Activated CD4-positive, alpha-beta T cell treated with anti-CD3 and anti-CD28 coated beads, Interleukin-2, Interleukin-4, amounts not matched to agents 100 ng/mL and 50 ng/mL, durations not matched to agents 16 hours and 8 hours (primary cell): ENCODE measurements around the gene TRMT1.

Source experiments
- DNase-seq: peaks from one replicate; pipeline ENCODE4 v3.0.0-alpha.2; 2020; ENCODE audit warnings: low spot score

The TRMT1 gene

DNA sequence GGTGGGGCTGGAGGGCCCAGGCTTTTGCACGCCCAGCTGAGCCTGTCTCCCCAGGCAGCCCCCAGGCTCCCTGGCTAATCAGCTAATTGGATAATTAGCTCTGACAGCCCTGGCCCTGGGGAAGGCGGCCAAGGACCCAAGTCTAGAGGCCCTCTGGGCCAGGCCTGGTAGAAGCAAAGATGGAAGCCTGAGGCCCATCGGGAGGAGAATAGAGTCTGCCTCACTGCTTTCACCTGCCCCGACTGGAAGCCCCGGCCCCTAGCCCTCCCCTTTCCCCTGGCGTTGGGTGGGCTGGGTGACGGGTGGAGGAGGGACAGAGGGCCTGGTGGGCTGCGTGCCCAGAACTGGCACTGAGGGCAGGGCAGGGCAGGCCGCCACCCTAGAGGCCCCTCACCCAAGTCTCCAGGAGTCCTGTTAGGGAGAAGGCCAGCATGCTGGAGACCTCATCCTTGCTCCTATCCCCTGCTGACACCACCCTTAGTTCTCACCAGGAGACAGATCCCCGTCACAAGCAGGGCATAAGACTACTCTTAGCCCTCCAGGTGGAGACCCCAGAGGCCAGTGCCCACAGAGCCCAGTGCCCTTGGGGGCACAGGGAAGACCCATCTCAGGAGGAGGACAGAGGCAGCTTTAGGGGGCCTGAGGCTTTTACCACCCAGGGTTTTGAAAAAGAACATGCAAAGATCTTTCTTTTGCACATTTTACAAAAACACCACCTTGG is 25.9 kb downstream of the TRMT1 start:
- no peak for DNase-seq

DNA sequence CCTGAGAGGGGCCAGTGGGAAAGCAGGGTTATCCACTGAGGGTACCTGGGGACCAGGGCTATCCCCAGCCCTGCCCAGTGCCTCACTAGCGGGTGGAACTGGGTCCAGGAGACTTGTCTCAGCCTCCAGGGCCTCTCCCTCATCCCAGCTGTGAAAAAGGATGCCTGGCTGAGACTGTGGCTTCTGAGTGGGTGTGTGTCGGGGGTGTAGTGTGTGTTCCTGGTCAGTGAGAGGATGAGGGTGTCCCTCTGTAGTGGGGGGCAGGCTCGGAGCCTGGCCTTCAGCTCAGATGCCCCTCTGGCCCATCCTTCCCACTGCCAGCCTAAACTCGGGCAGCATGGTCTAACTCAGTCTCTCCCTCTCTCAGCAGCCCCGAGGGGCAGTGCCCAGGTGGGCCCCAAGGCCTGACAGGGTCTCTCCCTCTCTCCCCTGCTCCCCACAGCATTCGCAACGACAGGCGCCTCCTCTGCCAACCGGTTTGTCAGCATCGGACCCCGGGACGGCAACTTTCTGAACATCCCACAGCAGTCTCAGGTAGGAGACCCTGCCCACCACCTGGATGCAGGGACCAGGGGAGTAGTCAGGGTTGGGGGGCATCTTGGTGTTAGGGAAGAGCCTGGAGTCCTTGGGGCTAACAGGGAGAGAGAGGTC is 26.6 kb downstream of the TRMT1 start:
- DNase-seq: no peak

DNA sequence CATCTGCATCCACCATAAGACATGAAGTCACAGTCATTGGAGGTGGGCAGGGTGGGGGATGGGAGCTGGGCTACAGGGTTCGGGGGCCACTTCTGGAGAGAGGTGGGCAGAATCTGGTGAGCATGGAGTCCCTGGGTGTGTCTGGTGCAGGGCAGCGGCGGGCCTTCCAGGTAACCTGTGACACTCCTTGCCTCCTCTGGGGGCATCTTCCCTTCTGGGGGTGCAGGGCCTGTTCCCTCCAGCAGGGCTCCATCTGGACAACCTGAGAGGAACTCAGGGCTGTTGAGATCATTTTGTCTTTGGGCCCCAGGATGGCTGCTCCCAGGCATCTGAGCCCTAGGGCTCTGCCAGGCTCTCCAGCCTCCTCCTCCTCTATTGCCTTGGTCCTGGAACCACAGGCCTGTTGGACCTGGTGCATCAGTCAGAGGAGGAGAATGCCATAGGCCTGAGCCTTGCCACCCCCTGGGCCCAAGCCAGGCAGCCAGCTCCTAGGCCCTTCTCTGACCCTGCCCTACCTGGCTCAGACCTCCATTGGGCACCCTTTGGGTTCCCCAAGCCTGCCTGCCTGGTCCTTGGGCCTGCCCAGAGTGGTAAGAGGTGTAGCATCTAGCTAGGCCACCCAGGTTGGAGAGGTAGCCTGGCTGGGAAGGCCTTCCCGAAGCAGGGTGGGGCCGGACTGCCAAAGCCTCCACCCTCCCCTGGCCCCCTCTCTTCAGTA is 27.2 kb downstream of the TRMT1 start:
- no peak for DNase-seq

DNA sequence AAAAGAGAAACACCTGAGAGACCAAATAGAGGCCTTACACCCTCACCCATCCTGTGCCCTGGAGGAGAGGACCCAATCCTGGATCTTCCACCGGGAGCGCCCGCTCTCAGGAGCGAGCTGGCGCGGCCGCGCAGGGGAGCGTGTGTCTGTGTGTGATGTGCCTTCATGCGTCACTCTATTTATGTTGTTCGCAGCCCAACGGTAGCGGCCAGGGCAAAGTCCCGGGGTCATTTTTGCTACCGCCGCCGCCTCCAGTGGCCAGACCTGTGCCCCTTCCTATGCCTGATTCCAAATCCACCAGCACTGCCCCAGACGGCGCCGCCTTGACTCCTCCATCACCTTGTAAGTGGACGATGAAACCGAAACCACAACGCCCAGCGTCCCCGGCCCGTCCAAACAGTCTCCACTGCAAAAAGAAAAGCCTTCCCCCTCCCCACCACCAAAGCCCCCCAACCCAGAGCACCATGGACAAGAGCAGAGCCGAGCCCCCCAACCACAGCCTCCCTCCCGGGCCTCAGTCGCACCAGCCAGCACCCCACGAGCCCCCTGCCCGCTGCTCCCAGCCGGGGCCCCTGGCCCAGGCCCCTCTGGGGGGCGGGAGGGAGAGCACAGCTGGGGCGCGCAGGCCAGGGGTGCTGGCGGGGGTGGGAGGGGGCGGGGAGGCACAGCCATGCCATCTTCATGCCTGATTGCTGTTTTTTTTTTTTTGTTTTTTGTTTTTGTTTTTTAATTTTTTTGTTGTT is 28.6 kb downstream of the TRMT1 start:
- no peak for DNase-seq

DNA sequence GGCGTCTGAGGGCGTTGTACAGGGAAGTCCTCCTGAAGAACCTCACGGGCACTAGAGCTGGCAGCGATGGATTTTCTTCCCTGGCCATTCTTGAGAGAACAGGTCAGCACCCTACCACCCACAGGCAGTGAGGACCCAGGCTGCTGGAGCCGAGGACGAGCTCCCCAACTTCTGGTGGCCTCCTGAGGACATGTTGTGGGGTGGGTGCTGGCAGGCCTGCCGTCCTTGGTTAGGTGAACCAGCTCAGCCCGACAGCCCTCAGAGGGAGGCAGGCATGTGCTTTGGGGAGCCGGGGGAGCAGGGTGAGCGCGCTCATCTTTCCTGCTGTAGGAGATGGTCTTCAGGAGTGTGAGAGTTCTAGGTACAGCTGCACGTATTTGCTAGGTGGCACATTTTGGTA is 29.2 kb downstream of the TRMT1 start:
- DNase-seq: no peak

DNA sequence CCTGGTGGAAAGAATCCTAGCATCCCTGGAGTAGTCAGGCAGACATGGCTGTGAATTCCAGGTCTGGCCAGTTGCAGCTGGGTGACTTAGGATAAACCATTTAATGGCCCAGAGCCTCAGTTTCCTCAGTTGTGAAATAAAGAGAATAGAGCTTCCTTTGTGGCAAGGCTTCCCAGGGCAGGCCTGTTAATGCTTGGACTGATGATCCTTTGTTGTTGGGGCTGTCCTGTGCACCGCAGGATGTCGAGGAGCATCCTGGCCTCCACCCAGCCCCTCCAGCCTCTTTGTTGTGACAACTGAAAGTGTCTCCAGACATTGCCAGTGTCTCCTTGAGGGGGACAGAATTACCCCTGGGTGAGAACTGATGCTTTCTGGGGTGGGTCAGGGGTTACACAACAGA is 30.2 kb downstream of the TRMT1 start:
- DNase-seq: no peak

DNA sequence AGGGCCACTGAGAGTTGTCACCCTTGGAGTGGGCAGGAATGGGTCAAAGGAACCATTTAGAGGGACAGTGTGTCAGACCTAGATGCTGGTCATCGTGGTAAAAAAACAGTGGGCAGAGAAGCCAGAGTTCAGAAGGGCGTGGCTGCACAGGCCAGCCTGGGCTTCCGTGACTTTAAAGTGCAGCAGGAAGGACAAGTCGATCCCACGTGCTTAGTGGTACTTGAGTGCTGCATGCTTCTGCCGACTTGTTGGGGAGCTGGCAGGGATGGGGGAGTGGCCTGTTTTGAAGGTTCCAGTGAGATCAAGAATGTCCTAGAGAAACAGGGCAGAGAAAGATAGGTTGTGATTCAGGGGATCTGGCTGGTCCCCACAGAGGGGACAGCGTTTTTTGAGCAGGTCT is 30.9 kb downstream of the TRMT1 start:
- no peak for DNase-seq

DNA sequence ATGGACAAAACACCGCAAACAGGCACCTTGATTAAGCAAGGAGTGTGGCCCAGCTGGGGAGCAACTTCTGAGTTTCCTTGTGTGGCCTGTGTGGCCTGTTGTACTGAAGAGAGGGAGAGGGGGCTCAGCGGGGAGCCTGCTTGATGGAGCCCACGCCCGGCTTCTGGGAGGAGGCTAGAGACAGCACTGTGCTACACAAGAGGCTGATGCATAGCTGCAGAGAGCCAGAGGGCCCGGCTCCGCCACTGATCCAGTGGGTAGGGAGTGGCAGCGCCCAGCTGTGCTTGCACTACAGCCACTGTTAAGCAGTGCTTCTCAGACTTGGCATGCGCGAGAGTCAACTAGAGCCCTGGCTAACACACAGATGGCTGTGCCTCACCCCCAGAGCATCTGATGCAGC is 32.9 kb downstream of the TRMT1 start:
- no peak for DNase-seq

DNA sequence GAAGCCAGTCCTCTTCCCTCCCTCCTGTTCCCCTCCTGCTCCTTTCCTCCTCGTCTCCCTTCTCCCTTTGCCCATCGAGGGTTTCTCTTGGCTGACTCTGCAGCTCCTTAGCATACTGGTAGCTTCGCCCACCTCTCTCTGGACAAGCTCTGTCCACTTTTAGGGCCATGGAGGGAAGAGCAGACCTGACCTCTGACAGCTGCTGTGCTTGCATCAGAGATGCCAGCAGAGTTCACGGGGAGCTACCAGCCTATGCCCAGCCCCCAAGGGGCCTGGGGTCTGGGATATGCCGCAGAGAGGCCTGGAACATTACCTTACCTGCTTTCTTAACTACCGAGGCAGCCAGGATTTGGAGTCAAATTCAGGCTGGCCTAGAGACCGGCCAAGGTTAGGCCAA is 33.5 kb downstream of the TRMT1 start:
- DNase-seq: no peak

DNA sequence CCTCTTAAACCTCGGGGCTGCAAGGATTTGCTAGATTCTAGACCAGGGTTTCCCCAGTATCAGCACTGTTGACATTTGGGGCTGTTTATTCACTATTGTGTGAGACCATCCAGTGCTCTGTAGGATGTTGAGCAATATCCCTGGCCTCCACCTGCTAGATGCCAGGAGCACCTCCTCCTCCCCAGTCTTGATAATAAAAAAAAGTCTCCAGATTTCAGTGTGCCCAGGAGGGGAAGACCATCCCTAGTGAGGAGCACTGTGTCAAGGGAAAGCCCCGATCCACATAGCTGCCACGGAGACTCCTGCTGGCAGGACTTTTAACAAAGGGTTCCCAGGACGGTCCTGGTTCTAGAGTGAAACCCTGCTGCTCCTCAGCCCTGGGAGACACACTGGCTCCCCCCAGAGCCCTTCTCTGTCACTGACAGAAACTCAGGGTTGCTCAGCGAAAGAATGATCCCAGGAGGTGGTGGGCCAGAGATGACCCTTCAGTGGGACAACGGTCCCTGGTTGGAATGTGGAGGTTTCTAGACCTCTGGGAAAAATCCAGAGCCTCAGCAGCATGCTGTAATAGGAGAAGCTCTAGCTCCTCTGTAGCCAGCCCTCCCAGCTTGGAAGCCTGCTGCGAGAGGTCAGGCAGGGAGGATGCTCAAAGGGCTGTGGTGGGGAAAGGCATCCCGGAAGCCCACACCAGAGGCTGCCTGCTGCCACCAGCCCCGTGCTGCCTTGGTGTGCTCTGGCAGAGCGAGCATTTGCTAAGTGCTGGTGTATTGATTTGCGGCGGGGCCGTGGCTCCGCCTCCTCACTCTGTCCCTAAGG is 34.1 kb downstream of the TRMT1 start:
- no peak for DNase-seq

DNA sequence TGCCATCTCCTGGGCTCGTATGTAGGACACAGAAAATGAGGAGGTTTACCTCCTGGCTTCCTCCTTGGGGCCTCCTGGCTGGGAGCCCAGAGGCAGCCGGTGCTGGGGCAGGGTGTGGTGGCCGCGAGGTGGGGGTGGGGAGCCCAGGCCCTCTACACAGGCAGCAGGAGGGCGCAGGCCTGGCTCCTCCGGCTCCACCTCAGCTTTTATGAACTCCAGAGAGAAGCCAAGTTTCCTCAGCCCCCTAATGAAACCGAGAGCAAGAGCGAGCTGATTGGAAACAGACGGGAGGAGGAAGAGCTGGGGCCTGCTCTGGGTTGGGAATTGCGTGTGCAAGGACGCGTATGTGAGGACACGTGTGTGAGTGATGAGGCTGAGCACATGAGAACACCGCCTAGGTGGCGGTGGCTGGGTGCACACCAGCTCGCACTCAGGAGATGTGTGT is 37.0 kb downstream of the TRMT1 start:
- no peak for DNase-seq

DNA sequence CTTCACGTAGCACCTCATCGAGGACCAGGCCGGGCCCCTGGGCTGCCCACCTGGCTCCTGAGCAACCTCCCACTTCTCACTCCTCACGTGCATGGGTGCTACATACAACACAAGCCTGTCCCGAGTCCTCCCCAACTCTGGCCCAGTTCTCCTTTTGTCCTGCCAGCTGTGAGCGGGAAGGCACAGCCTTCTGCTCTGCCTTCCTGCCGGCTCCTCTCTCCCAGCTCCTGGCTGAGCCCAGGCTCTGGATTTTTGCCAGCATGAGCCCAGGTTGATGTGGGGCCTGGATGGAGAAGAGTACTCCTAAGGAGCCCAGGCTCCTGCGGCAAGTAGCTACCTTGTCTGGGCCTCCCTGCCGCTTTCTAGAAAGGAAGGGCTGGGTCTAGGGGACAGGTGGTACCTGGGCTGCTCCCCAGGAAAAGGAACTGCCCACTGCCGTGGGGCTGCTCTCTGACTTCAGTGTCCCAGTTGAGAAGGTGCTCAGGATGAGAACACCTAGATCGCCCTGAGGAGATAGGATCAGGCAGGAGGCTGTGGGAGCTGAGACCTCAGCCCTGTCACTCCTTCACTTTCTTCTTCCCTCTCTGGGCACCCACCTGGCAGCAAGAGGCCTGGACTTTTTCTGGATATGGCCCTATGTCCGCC is 37.5 kb downstream of the TRMT1 start:
- no peak for DNase-seq

DNA sequence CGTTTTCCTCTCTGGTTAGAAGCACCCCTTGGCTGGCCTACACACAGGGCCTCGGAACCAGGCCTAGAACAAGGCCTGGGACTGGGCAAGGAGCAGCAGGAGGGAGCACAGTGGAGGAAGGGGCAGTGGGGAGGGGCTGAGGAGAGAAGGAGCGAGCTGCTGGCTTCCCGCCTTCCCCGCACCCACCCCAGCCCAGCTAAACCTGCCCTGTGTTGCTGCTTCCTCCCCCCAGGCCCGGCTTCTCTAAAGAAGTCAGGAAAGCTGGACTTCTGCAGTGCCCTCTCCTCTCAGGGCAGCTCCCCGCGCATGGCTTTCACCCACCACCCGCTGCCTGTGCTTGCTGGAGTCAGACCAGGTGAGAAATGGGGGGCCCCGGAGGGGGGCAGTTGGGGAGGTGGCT is 38.2 kb downstream of the TRMT1 start:
- no peak for DNase-seq

DNA sequence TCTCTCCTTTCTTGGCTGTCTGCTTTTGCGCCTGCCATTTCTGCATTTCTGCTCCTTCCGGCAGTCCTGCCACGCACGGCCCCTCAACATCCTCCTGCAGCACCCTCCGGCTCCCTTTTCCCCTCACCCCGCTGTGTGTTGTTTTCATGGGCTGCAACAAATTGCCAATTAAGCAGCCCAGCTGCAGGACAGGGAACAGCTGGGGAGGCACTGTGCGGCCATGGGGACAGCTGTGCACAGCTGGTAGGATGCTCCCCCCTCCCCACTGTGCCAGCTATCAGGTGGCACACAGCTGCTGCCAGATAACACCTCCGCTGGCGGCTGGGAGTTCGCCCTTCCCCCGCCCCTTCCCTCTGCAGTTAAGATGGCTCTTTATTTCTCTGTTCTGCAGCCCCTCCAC is 39.3 kb downstream of the TRMT1 start:
- DNase-seq: no peak

DNA sequence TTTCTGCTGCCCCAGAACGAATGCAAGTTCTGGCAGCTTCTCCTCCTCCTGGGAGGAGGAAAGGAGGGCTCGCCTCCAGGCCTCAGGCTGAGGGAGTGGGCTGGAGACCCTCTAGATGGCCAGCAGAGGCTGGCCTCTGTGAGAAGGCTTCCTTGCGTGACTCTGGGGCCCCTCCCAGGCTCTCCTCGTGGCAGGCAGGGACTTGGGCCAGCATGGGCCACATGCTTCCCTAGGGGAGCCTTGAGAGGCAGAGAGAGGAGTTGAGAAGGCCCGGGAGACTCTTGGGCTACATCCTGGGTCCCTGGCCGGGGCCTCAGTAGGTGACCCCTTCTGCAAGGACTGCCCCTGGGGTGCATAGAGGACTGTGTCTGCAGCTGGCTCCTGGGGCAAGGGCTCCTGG is 39.8 kb downstream of the TRMT1 start:
- no peak for DNase-seq

DNA sequence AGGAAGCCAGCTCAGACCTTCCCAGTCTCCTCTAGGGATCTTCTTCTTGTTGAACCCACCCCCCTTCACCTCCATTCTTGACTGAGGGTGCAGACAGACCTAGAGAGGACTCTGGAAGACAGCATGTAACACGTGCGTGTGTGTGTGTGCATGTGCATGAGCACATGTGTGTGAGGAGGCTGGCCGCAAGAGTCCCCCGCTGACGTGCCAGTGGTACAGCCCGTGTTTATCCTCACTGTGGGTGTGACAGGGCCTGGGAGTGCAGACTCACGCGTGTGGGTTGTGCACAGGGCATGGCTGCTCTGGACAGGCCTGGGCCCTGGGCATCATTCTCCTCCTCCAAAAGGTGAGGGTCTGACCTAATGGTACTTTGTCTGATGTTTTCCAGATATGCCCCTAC is 40.2 kb downstream of the TRMT1 start:
- DNase-seq: no peak

DNA sequence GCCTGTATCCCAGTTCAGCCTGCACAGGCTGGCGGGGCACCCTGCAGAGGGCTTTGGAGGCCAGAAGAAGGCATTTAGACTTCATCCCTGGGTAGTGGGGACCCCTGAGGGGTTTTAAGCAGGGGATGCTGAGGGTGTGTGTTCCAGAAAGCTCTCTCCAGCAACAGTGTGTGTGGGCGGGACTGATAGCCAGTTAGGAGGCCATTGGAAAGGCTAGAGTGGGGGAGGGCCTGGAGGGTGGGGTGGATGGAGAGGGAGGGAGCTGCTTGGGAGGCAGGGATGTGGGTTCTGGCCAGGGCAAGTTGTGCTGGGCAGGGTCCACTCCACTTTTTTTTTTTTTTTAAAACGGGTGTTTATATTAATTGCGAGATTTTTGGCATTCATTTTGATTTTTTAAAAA is 42.2 kb downstream of the TRMT1 start:
- no peak for DNase-seq

DNA sequence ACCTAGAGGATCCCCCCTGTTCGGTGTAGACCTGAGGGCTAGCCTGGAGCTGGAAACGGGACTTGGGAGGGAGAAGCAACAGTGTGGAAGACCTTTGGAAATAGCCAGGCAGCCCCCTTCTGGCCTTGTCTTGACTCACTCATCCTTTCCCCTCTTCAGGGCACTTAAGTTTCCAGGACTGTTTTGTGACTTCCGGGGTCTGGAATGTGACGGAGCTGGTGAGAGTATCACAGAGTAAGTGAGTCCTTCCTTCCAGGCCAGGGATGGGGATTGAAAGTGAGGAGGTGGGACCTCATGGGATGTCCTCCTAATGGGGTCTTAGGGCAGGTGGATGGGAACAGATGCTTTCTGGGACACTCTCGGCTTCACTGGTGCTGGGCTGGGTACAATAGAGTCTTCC is 43.3 kb downstream of the TRMT1 start:
- DNase-seq: no peak

DNA sequence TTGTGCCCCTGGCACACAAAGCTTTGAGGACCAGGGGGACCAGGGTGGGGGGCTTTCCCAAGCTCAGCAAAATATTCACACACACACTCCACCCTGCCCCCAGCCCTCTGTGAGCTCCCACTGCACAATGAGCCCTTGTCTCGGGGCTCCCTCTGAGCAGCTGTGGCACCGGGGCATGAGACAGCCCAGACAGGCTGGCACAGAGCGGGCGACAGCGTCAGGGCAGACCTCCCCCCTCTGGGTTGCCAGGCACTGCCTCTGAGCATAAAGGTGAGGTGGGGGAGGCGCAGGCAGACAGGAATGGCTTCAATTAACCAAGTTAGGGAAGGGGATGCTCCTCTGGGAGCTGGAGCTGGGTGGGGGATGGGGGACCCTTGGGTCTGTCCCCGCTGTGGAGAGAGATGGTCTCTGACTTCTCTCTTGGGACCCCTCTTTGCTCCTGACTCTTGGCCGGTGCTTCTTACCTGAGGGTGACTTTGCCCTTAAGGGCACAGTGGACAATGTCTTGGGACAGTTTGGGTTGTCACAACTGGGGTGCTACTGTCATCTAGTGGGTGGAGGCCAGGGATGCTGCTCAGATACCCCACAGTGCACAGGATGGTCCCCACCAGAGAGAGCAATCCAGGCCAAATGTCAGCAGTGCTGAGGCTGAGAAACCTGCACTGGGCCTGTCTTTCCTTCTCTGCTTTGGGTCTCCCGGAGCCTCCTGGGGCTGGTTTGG is 44.2 kb downstream of the TRMT1 start:
- no peak for DNase-seq

DNA sequence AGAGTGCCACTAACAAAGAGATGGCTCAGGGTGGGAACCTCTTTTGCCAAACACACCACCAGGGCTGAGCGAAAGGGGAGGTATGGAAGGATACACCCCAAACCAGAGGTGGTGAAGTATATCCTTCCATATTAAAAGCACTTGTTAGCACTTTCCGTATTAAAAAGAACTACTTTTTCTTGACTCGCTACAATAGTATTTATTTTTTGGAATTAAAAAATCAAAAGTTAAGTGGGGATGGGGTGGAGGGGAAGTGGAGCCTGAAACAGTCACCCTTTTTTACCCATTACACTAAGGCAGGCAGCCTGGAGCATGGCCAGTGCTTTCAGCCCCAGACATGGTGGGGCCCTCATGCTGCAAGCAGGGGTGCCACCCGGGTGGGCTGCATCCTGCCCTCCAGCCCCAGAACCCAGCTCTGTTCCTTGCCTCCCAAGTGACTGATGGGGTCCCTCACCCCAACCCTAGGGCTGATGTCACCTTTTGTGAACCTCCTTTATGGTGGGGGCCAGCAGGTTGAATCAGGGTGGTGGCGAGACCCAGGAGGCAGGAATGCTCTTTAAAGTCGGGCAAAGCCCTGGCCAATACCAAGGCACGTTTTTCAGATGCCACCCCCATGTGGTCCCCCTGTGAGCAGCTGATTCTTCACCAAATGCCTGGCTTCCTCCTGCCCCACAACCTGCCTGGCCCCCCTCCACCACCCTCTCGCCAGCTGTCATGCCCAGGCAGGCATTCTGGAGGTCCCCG is 44.9 kb downstream of the TRMT1 start:
- no peak for DNase-seq
